Mononuclear cell (primary cell): ENCODE results near the gene CTDSPL2. TPM values are rescaled to one million over a fixed set of nuclear protein-coding genes. Genes with fewer than 3 reads are reported as not detected.
"Not testable (repeated sequence)": the region's sequence is repeated elsewhere in the genome, so short reads cannot be mapped to it uniquely, and the experiment has no call there.

ENCODE experiments used
- H3K27me3 ChIP-seq: 2 replicates; pipeline ENCODE4 v1.6.0; 2011; ENCODE audit warnings: low read length, control low read depth; ENCODE audit not compliant: insufficient read depth
- H3K4me1 ChIP-seq: 2 replicates; pipeline ENCODE4 v1.5.1; 2011; ENCODE audit warnings: mild to moderate bottlenecking, low read length, control low read depth; ENCODE audit not compliant: insufficient read depth
- H3K4me3 ChIP-seq: 2 replicates; pipeline ENCODE4 v1.5.1; 2011; ENCODE audit warnings: mild to moderate bottlenecking, low read length, moderate library complexity
- H3K9me3 ChIP-seq: 2 replicates; pipeline ENCODE4 v1.5.1; 2011; ENCODE audit warnings: low read depth, mild to moderate bottlenecking, control low read depth, low read length
- total RNA-seq: library from RNA; depleted of rRNA; stranded (reverse); fragments of >200 nt; gene quantifications from one replicate; pipeline ENCODE4 v1.2.3, GENCODE V29; 2012

Gene CTDSPL2
- total RNA-seq, 1 donor: 269 TPM

DNA sequence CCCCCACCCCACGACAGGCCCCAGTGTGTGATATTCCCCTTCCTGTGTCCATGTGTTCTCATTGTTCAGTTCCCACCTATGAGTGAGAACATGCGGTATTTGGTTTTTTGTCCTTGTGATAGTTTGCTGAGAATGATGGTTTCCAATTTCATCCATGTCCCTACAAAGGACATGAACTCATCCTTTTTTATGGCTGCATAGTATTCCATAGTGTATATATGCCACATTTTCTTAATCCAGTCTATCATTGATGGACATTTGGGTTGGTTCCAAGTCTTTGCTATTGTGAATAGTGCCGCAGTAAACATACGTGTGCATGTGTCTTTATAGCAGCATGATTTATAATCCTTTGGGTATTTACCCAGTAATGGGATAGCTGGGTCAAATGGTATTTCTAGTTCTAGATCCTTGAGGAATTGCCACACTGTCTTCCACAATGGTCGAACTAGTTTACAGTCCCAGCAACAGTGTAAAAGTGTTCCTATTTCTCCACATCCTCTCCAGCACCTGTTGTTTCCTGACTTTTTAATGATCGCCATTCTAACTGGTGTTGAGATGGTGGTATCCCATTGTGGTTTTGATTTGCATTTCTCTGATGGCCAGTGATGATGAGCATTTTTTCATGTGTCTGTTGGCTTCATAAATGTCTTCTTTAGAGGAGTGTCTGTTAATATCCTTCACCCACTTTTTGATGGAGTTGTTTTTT, 26.3 kb downstream of the CTDSPL2 start:
- not testable (repeated sequence) for H3K4me3 ChIP-seq, H3K9me3 ChIP-seq, H3K27me3 ChIP-seq, H3K4me1 ChIP-seq

DNA sequence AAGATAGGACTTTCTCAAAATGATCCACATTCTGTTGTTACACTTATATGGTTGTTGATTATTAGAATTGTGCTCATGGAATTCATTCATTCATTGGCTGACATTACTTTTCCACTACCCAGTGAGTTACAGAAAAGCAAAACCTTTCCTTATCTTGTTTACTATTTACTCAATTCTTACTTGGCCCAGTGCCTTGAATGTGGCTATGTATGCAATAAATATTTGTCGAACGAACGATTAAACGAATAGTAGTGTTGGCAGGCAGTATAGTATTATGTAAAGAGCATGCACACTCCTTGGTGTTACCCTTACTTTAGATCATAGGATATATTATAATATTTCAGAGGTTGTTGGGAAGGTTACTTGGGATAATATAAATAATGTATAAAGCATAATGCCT, 31.0 kb downstream of the CTDSPL2 start:
- Histone ChIP-seq H3K4me3 (no peak overlapping the region), H3K4me1 (no peaks in the 10 kb centered on the region), H3K27me3 (no peaks in the 10 kb centered on the region), H3K9me3 (no peaks in the 10 kb centered on the region)

DNA sequence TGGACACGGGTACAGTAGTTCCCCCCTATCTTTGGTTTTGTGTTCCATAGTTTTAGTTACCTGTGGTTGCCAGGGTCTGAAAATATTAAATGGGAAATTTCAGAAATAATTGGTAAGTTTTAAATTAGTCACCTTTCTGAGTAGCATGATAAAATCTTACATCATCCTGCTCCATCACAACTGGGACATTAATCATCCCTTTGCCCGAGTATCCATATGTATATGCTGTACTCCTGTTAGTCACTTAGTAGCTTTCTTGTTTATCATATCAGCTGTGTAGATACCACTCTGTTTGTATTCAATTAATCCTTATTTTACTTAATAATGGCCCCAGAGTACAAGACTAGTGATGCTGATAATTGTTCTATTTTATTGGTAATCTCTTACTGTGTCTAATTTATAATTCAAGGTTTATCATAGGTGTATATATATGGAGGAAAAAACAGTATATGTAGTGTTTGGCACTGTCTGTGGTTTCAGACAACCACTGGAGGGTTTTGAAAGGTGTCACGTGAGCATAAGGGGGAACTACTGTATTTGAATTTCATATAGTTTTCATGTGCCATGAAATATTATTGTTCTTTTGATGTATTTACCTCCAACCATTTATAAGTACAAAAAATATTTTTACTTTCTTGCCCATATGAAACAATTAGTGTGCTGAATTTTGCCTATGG, 41.4 kb downstream of the CTDSPL2 start:
- H3K4me1 ChIP-seq: no peaks in the 10 kb centered on the region
- H3K9me3 ChIP-seq: no peaks in the 10 kb centered on the region
- no peak overlapping the region for H3K4me3 ChIP-seq
- no peaks in the 10 kb centered on the region for H3K27me3 ChIP-seq

DNA sequence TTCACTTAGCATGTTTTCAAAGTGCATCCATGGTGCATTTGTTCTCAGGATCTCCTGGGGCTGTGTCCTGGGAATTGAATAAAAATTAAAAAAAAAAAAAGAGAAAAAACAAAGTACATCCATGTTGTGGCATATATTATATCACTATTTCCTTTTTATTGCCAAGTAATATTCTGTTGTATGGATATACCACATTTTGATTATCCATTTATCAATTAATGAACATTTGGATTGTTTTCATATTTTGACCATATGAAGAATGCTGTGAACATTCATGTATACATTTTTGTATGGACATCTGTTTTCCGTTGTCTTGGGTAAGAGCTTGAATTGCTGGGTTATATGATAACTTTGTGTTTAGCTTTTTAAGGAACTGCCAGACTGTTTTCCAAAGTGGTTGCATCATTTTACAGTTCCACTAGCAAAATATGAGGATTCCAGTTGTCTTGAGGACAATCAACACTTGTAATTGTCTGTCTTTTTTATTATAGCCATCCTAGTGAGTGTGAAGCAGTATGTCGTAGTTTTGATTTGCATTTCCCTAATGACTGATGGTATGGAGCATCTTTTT, 44.5 kb downstream of the CTDSPL2 start:
- Histone ChIP-seq H3K27me3 (no peaks in the 10 kb centered on the region), H3K9me3 (no peaks in the 10 kb centered on the region), H3K4me1 (no peaks in the 10 kb centered on the region), H3K4me3 (no peak overlapping the region)

DNA sequence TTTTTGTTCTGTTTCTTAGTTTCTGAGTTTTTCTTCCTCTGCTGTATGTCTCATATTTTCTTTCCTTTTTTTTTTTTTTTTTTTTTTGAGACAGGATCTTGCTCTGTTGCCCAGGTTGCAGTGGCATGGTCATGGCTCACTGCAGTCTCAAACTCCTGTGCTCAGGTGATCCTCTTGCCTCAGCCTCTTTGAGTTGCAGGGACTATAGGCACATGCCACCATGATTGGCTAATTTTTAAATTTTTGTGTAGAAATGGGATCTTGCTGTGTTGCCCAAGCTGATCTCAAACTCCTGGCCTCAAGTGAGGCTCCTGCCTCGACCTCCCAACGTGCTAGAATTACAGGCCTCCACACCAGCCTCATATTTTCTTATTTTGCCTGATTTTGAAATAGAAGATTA, 51.9 kb downstream of the CTDSPL2 start:
- no peaks in the 10 kb centered on the region for H3K9me3 ChIP-seq
- no peak overlapping the region for H3K4me3 ChIP-seq
- H3K4me1 ChIP-seq: no peaks in the 10 kb centered on the region
- H3K27me3 ChIP-seq: no peaks in the 10 kb centered on the region

DNA sequence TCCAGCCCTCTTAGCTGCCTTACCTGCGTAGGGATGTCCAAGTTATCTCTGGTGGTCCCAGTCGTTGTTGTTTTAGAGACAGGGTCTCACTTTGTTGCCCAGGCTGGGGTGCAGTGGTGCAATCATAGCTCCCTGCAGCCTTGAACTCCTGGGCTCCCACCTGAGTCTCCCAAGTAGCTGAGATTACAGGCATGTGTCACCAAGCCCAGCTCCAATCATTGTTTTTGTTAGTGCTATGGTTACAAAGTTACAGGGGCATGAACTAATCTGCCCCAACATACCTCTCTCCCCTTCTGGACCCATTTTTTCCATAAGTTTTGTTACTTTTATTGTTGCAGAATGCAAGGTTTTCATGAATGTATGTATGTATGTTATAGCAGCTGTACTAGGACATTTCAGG, 54.7 kb downstream of the CTDSPL2 start:
- Histone ChIP-seq H3K9me3 (no peaks in the 10 kb centered on the region), H3K4me3 (no peak overlapping the region), H3K4me1 (no peaks in the 10 kb centered on the region), H3K27me3 (no peaks in the 10 kb centered on the region)

DNA sequence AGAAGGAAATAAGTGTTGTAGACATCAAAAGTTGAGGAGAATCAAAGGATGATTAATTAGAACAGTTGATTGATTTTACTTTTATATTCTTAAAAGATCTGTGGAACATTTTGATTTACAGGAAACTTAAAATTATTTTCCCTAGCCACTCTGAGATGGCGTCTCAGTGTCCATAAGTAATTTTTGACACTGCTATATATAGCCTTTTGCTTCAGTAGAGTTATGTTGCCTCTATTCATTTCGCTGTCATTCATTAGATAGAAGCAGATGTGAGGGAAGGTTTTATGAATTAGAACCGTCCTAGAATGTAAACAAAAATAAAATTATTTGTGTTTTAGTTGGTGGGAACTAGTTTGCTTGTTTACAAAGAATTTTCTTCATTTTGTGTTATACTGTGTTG, 58.5 kb downstream of the CTDSPL2 start:
- Histone ChIP-seq H3K4me1 (no peaks in the 10 kb centered on the region), H3K9me3 (no peaks in the 10 kb centered on the region), H3K27me3 (no peaks in the 10 kb centered on the region), H3K4me3 (no peak overlapping the region)

DNA sequence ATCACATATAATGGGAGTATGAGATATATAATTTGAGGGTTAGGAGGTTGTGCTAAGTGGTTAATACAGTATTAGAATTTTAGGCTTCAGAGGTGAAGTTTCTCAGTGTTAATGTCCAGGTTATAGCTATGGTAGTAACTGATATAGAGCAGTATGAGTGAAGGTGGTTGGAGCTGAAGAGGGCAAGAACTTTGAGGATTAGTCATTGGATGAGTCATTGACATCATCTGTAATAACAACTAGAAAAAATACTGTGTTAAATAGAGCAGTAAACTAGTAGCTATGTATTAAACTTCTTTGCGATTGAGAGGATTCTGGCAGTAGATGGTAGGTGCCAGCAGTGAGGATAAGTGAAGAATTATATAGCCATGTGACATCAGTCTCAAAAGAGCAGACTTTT, 62.0 kb downstream of the CTDSPL2 start:
- Histone ChIP-seq H3K27me3 (no peaks in the 10 kb centered on the region), H3K4me1 (no peaks in the 10 kb centered on the region), H3K4me3 (no peak overlapping the region), H3K9me3 (no peaks in the 10 kb centered on the region)

DNA sequence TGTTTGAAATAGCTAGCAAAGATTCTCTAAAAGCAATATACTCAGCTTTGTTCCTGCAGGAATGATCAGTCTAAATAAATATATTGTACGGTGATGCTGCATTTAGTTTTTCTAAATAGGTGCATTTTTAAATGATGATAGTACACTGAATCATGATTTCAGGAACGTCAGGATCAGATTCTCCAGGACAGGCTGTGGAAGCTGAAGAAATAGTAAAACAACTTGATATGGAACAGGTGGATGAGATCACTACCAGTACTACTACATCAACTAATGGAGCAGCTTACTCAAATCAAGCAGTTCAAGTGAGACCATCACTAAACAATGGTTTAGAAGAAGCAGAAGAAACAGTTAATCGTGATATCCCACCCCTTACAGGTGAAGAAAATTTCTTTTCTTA, 63.2 kb downstream of the CTDSPL2 start:
- Histone ChIP-seq H3K4me3 (no peak overlapping the region), H3K9me3 (no peaks in the 10 kb centered on the region), H3K27me3 (no peaks in the 10 kb centered on the region), H3K4me1 (no peaks in the 10 kb centered on the region)

DNA sequence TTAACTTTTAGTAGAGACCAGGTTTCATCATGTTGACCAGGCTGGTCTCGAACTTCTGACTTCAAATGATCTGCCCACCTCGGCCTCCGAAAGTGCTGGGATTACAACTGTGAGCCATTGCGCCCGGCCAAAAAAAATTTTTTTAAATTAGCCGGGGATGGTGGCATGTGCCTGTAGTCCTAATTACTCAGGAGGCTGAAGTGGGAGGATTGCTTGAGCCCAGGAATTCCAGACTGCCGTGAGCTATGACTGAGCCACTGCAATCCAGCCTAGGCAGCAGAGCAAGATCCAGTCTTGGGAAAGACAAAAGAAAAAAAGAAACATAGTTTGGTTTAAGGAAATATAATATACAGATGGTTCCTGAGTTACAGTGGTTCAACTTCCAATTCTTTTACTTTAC, 64.6 kb downstream of the CTDSPL2 start:
- H3K4me3 ChIP-seq: no peak overlapping the region

DNA sequence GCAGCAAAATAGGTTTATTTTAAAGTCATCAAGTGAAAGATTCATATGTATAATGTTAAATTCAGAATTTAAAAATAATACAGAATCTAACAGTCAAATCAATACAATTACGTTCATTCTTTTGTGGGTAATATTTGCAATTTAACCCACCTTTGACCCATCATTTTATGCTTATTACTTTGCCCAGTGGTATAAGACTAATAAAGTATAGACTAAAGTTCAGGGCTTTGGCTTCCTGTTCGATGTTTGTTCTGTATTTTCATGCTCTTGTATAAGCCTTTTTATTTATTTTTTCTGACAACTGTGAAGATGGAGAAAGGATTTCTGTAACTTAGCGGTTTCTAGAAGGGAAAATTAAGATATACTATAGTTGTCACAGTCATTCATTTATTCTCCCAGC, 65.2 kb downstream of the CTDSPL2 start:
- no peaks in the 10 kb centered on the region for H3K9me3 ChIP-seq
- no peak overlapping the region for H3K4me3 ChIP-seq
- H3K27me3 ChIP-seq: no peaks in the 10 kb centered on the region

More for the DNA sequence above, 64.6 kb downstream of the CTDSPL2 start:
- H3K9me3 ChIP-seq: no peaks in the 10 kb centered on the region
- no peaks in the 10 kb centered on the region for H3K27me3 ChIP-seq
- H3K4me1 ChIP-seq: no peaks in the 10 kb centered on the region

DNA sequence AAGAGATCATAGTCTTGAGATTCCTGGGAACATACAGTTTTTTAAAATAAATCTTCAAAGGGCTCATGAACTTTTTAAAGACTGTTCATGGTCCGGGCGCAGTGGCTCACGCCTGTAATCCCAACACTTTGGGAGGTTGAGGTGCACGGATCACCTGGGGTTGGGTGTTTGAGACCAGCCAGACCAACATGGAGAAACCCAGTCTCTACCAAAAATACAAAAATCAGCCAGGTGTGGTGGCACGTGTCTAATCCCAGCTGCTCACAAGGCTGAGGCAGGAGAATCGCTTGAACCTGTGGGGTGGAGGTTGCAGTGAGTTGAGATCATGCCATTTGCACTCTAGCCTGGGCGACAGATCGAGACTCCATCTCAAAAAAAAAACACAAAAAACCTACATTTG, 68.1 kb downstream of the CTDSPL2 start:
- no peaks in the 10 kb centered on the region for H3K27me3 ChIP-seq
- H3K4me1 ChIP-seq: no peaks in the 10 kb centered on the region
- H3K9me3 ChIP-seq: no peaks in the 10 kb centered on the region
- H3K4me3 ChIP-seq: no peak overlapping the region

More for the DNA sequence above, 65.2 kb downstream of the CTDSPL2 start:
- no peaks in the 10 kb centered on the region for H3K4me1 ChIP-seq

DNA sequence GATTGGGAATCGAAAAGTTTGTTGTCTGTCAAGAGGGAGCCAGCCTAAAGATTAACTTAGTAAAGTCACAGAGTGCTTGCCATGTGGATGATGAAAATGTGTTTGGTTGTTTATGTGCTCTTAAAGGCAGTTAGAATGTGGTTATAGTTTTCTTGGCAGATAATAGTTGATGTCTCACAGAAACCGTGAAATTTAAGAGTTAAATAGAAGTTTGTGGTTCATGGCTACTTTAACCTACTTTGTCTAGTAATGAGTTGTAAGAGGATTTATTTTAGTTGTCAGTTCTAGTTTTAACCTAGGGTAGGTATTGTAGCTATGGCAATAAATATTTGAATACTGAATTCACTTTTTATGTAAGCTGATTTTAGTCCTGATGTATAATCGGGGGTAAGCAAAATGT, 73.1 kb downstream of the CTDSPL2 start:
- Histone ChIP-seq H3K9me3 (no peaks in the 10 kb centered on the region), H3K4me1 (no peaks in the 10 kb centered on the region), H3K27me3 (no peaks in the 10 kb centered on the region), H3K4me3 (no peak overlapping the region)

DNA sequence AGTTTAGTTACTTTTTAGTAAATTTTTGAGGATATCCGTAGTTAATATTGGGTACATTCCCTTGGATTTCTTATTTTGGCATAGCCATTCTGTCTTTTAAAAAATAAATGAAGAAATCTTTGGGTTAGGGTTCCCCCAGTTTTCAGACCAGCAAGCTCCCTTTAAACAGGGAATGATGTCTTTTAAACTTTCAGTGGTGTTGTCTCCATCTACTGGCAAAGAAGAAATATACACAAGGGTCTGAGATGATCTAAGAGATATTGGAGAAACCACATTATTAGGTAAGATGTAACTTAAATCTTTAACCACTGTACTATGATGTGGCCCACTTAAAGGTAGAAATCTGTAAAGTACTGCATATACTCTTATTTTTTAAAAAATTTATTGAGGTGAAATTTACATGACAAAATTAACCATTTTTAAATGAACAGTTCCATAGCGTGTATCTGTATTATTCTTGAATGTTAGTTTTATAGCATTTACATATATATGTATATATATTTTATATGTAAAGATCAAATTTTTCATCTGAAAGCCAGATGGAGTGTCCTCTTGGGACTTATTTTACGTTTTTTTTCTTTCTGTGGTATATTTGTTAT, 74.4 kb downstream of the CTDSPL2 start:
- no peaks in the 10 kb centered on the region for H3K9me3 ChIP-seq
- no peak overlapping the region for H3K4me3 ChIP-seq
- no peaks in the 10 kb centered on the region for H3K4me1 ChIP-seq
- no peaks in the 10 kb centered on the region for H3K27me3 ChIP-seq

DNA sequence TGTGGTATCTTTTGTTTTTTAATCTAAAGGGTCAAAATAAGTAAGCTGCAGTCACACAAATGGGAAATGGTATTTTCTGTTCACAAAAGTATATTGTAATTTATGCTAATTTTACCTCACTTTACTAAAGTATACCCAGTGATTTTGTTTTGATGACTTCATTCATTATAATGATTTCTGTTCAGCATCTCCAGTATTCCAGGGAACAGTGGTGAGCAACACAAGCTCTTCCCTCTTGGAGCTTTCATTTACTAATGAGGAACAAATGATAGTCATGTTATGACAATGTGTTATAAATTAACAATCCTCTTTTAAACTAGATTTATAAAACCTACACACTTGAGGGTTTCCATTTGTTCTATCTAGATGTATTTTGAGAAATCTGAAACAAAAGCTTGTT, 89.0 kb downstream of the CTDSPL2 start:
- Histone ChIP-seq H3K27me3 (no peaks in the 10 kb centered on the region), H3K4me3 (no peak overlapping the region), H3K4me1 (no peaks in the 10 kb centered on the region), H3K9me3 (no peaks in the 10 kb centered on the region)
